Liver (tissue), 9 donors: ENCODE data around the gene PAX8. TPM values are rescaled to one million over a fixed set of nuclear protein-coding genes. Genes with fewer than 3 reads are reported as not detected.
A peak's percentile ranks its signal among the peaks of the same experiment; 100 is the strongest.

Experiments
- DNase-seq: peaks from one replicate; pipeline ENCODE4 v3.0.0-alpha.2; 2017; ENCODE audit warnings: low spot score
- H3K27ac ChIP-seq, 2 donors: one replicate each; pipeline ENCODE4 v1.7.0; 2013; ENCODE audit warnings: inconsistent platforms in 2 of 2, low read length in 2 of 2, control low read depth in 1 of 2, low read depth in 1 of 2, mild to moderate bottlenecking in 1 of 2
- H3K27me3 ChIP-seq, 4 donors: one replicate each; pipeline versions ENCODE4 v1.6.1 to v1.7.0; 2013; ENCODE audit warnings: low read length in 3 of 4, inconsistent platforms in 1 of 4, mild to moderate bottlenecking in 1 of 4, moderate library complexity in 1 of 4; ENCODE audit not compliant: control insufficient read depth in 4 of 4, insufficient read depth in 4 of 4
- H3K36me3 ChIP-seq, 4 donors: one replicate each; pipeline versions ENCODE4 v1.6.1 to v1.7.0; 2013; ENCODE audit warnings: low read length in 3 of 4, mild to moderate bottlenecking in 3 of 4, low read depth in 1 of 4, moderate library complexity in 1 of 4; ENCODE audit not compliant: control insufficient read depth in 4 of 4, insufficient read depth in 3 of 4
- H3K4me1 ChIP-seq, 4 donors: one replicate each; pipeline versions ENCODE4 v1.6.1 to v1.7.0; 2013; ENCODE audit warnings: low read length in 3 of 4, mild to moderate bottlenecking in 3 of 4, moderate library complexity in 1 of 4; ENCODE audit not compliant: control insufficient read depth in 4 of 4, insufficient read depth in 4 of 4
- H3K4me3 ChIP-seq, 3 donors: one replicate each; pipeline versions ENCODE4 v1.6.1 to v1.7.0; 2013; ENCODE audit warnings: low read length in 3 of 3, control low read depth in 1 of 3, low read depth in 1 of 3, mild to moderate bottlenecking in 1 of 3
- H3K9ac ChIP-seq, 2 donors: one replicate each; pipeline ENCODE4 v1.7.0; 2013; ENCODE audit warnings: low read length in 2 of 2, mild to moderate bottlenecking in 2 of 2, moderate library complexity in 2 of 2, control low read depth in 1 of 2, low read depth in 1 of 2
- H3K9me3 ChIP-seq, 4 donors: one replicate each; pipeline versions ENCODE4 v1.6.1 to v1.7.0; 2013; ENCODE audit warnings: low read length in 3 of 4; ENCODE audit not compliant: control insufficient read depth in 4 of 4
- EGR1 ChIP-seq, 2 donors: IDR thresholded peaks; 2 replicates each; pipeline ENCODE4 v1.6.1; 2016 to 2018; ENCODE audit warnings: antibody characterized with exemption in 2 of 2, low read depth in 2 of 2
- FOXA1 ChIP-seq: IDR thresholded peaks from 2 replicates; pipeline ENCODE4 v1.6.1; 2016; ENCODE audit warnings: antibody characterized with exemption
- FOXA2 ChIP-seq: IDR thresholded peaks from 2 replicates; pipeline ENCODE4 v1.6.1; 2016; ENCODE audit warnings: antibody characterized with exemption
- GABPA ChIP-seq, 2 donors: IDR thresholded peaks in 1 of 2; conservative IDR thresholded peaks in 1 of 2; 2 replicates each; pipeline ENCODE4 v1.6.1; 2016; ENCODE audit warnings: antibody characterized with exemption in 2 of 2, mild to moderate bottlenecking in 1 of 2, moderate library complexity in 1 of 2
- HNF4A ChIP-seq, 2 donors: conservative IDR thresholded peaks; 2 replicates each; pipeline ENCODE4 v1.6.1; 2016; ENCODE audit warnings: antibody characterized with exemption in 2 of 2, mild to moderate bottlenecking in 2 of 2
- NR2F2 ChIP-seq: IDR thresholded peaks from 2 replicates; pipeline ENCODE4 v1.6.1; 2016; ENCODE audit warnings: antibody characterized with exemption
- RAD21 ChIP-seq, 2 donors: IDR thresholded peaks; 2 replicates each; pipeline ENCODE4 v1.6.1; 2016; ENCODE audit warnings: antibody characterized with exemption in 2 of 2, mild to moderate bottlenecking in 2 of 2
- RXRA ChIP-seq, 2 donors: IDR thresholded peaks; 2 replicates each; pipeline ENCODE4 v1.6.1; 2017 to 2018; ENCODE audit warnings: antibody characterized with exemption in 2 of 2, mild to moderate bottlenecking in 1 of 2
- TAF1 ChIP-seq: conservative IDR thresholded peaks from 2 replicates; pipeline ENCODE4 v1.6.1; 2016; ENCODE audit warnings: antibody characterized with exemption, mild to moderate bottlenecking
- YY1 ChIP-seq: IDR thresholded peaks from 2 replicates; pipeline ENCODE4 v1.6.1; 2016; ENCODE audit warnings: antibody characterized with exemption, mild to moderate bottlenecking
- WGBS: extraction: QIAGEN DNeasy Blood & Tissue Kit; methylation state at CpG from one replicate; pipeline ENCODE4 v1.1.7; 2013; 5-methylcytosine and 5-hydroxymethylcytosine counted together
- polyA plus RNA-seq, 2 donors: library from polyadenylated mRNA; stranded (reverse) in 1 of 2; unstranded in 1 of 2; fragments of 200-250 nt in 1 of 2; fragments of >200 nt in 1 of 2; fragmentation: Nextera tagmentation in 1 of 2; extraction: Ambion mirVana in 1 of 2; gene quantifications; one replicate each; pipeline versions ENCODE4 v1.2.1 to v1.2.3, GENCODE V29; 2013 to 2015
- total RNA-seq, 2 donors: library from RNA; depleted of rRNA; stranded (reverse); fragments of >200 nt; gene quantifications; one replicate each; pipeline ENCODE4 v1.2.3, GENCODE V29; 2014
- TF ChIP-seq, protein P1 (sequence below): IDR thresholded peaks from 2 replicates; pipeline ENCODE4 v1.6.1; 2016; ENCODE audit warnings: antibody characterized with exemption
- TF ChIP-seq, protein P2 (sequence below): IDR thresholded peaks from 2 replicates; pipeline ENCODE4 v1.6.1; 2016; ENCODE audit warnings: antibody characterized with exemption
- TF ChIP-seq, protein P3 (sequence below): IDR thresholded peaks from 2 replicates; pipeline ENCODE4 v1.6.1; 2016; ENCODE audit warnings: antibody characterized with exemption
- TF ChIP-seq, protein P4 (sequence below): IDR thresholded peaks from 2 replicates; pipeline ENCODE4 v1.6.1; 2016; ENCODE audit warnings: antibody characterized with exemption, mild to moderate bottlenecking
- TF ChIP-seq, protein P5 (sequence below): fragments of 150-350 bp; IDR thresholded peaks from 2 replicates; pipeline ENCODE4 v1.5.1; 2017; ENCODE audit warnings: improper control_type of control experiment, low read depth, low read length; ENCODE audit not compliant: missing input control
- donor health status: healthy.
- donor health status: healthy.
- donor health status: healthy.
- donor health status: healthy.
- donor health status: healthy.

The PAX8 gene
- total and polyA plus RNA-seq, 4 donors = 0.09 to 0.85 (median 0.33) TPM

DNA sequence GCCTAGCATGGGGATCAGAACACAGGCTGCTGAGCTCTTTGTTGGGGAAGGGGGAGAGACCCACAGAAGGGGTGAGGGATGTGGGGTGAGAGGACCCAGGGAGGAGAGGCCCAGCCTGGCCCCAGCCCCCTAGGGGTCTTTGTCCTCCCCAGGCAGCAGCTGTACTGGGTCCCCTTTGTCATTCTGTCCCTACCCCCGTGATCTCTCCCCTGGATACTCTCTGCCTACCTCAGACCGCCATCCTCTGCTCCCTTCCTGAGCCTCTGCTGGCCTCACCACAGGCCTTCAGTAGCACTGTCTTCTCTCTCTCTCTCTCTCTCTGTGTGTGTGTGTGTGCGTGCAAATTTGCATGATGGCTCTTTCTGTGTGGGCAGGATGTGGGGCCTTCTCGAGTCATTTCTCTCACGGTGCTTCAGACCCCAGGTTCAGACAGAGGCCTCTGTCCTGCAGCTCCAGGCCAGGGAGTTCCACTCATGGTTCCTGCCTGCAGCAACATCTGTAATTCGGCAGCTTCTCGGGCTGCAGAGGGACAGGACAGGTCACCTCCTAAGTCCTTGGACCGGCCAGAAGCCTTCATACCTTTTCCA is 103.6 kb downstream of the PAX8 start:
- no peak for DNase-seq
- no peaks in the 10 kb centered on the region for H3K36me3 ChIP-seq
- H3K27me3 ChIP-seq = no peaks in the 10 kb centered on the region
- no peak overlapping the region for H3K4me3 ChIP-seq
- WGBS = 80% methylated on average over 8 of the region's 8 CpGs
- peak overlapping the region in 1 of 2 donors; percentile 65 for H3K27ac ChIP-seq
- no peaks in the 10 kb centered on the region for H3K9me3 ChIP-seq
- peaks cover 0 to 10% (median 4%) of the 10 kb centered on the region in 4 donors for H3K4me1 ChIP-seq
- no peak overlapping the region for H3K9ac ChIP-seq
- TF ChIP-seq TAF1 (peak; percentile 17), HNF4A (conservative IDR thresholded peaks at IDR 0.05) (no peak)

DNA sequence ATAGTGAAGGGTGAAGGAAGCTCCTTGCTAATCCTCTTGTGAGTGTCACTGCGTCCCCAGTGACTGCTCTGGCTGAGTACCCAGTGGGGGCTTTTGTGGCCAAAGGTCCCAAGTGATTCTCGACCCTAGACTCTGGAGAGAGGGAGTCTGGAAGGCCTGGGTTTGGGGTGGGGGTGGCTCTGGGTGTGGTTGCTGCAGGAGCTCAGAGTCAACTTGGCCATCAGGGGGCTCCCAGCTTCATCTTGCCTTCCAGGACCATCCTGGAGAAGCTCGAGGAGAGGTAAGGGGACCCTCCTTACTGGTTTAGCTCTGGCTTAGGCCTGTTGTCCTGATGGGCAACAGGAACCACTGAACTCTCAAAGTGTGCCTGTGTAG is 104.4 kb downstream of the PAX8 start:
- H3K36me3 ChIP-seq = no peaks in the 10 kb centered on the region
- H3K9me3 ChIP-seq = no peaks in the 10 kb centered on the region
- H3K4me1 ChIP-seq = peaks cover 0 to 7% (median 2%) of the 10 kb centered on the region in 4 donors
- H3K27ac ChIP-seq = peak overlapping the region; percentile 48 to 65
- H3K9ac ChIP-seq = no peak overlapping the region
- 79% methylated on average over 3 of the region's 3 CpGs for WGBS
- no peaks in the 10 kb centered on the region for H3K27me3 ChIP-seq
- DNase-seq = no peak
- H3K4me3 ChIP-seq = peak overlapping the region in 2 of 3 donors; percentile 6 to 7
- TF ChIP-seq FOXA2 (no peak), YY1 (no peak), RXRA (IDR thresholded peaks at IDR 0.05) (no peak), RAD21 (IDR thresholded peaks at IDR 0.05) (no peak), NR2F2 (no peak)
- TF ChIP-seq, protein P1, sequence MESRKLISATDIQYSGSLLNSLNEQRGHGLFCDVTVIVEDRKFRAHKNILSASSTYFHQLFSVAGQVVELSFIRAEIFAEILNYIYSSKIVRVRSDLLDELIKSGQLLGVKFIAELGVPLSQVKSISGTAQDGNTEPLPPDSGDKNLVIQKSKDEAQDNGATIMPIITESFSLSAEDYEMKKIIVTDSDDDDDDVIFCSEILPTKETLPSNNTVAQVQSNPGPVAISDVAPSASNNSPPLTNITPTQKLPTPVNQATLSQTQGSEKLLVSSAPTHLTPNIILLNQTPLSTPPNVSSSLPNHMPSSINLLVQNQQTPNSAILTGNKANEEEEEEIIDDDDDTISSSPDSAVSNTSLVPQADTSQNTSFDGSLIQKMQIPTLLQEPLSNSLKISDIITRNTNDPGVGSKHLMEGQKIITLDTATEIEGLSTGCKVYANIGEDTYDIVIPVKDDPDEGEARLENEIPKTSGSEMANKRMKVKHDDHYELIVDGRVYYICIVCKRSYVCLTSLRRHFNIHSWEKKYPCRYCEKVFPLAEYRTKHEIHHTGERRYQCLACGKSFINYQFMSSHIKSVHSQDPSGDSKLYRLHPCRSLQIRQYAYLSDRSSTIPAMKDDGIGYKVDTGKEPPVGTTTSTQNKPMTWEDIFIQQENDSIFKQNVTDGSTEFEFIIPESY = no peak

DNA sequence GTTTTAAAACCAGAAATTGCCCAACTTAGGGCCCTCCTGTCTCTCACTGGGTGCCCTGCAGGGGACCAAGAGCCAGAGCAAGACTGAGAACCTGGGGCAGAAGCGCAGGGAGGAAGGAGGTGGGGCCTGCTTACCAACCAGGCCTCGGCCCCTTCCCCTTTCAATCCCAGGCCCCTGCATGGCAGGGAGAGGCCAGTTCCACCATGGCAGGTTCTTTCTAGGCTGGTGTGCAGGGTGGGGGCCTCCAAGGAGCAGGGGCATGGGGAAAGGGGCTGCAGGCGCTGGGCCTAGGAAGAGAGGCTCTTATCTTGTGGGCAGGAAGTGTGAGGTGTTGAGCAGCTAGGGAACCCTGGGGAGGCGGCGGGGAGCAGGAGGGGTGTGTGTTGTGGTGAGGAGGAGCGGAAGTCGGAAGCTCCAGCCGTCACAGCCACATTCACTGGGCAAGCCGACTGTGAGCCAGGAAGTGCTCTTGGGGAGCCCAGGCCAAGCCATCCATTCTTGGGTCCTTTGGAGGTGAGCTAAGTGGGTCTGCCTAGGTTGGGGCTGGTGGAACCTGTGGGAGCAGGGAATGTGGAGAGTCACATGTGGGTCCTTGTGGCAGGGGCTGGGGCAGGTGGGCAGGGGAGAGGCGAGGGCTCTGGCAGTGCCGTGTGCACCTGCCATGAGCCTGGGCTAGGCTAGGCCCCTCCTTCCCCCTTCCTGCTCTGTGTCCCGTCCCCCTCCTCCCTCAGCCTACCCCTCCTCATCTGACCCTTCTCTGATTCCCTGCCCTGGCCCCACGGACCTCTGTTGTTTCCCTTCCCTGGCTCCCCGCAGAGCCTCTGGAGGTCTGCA is 105.0 kb downstream of the PAX8 start, which contains the start of gene PSD4:
PSD4 (plus strand) TSS at position 430 of the 834 bp plus-strand sequence. CDS start 8,486 bp downstream, outside the sequence.
- no peak within 1 kb of the TSS for H3K9ac ChIP-seq
- peaks cover 0 to 8% (median 4%) of the 10 kb centered on the region in 4 donors for H3K4me1 ChIP-seq
- H3K36me3 ChIP-seq = peaks cover 0 to 1% (median 0%) of the 10 kb centered on the region in 4 donors
- H3K9me3 ChIP-seq = no peaks in the 10 kb centered on the region
- peak; percentile 62 for DNase-seq
- WGBS = 79% methylated on average over 14 of the region's 14 CpGs
- H3K27ac ChIP-seq = peak within 1 kb of the TSS; percentile 48 to 65
- peak within 1 kb of the TSS in 2 of 3 donors; percentile 6 to 7 for H3K4me3 ChIP-seq
- H3K27me3 ChIP-seq = no peaks in the 10 kb centered on the region
- TF ChIP-seq, protein P2, sequence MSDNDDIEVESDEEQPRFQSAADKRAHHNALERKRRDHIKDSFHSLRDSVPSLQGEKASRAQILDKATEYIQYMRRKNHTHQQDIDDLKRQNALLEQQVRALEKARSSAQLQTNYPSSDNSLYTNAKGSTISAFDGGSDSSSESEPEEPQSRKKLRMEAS = no peak
- TF ChIP-seq RAD21 (IDR thresholded peaks at IDR 0.05) = no peak
- no peak for TF ChIP-seq FOXA1
- no peak for TF ChIP-seq GABPA (IDR thresholded peaks at IDR 0.05 in 1 of 2, conservative IDR thresholded peaks at IDR 0.05 in 1 of 2)
- TF ChIP-seq NR2F2 = no peak
- TF ChIP-seq HNF4A (conservative IDR thresholded peaks at IDR 0.05) = no peak
- TF ChIP-seq, protein P3, sequence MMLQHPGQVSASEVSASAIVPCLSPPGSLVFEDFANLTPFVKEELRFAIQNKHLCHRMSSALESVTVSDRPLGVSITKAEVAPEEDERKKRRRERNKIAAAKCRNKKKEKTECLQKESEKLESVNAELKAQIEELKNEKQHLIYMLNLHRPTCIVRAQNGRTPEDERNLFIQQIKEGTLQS = no peak
- TF ChIP-seq, protein P4, sequence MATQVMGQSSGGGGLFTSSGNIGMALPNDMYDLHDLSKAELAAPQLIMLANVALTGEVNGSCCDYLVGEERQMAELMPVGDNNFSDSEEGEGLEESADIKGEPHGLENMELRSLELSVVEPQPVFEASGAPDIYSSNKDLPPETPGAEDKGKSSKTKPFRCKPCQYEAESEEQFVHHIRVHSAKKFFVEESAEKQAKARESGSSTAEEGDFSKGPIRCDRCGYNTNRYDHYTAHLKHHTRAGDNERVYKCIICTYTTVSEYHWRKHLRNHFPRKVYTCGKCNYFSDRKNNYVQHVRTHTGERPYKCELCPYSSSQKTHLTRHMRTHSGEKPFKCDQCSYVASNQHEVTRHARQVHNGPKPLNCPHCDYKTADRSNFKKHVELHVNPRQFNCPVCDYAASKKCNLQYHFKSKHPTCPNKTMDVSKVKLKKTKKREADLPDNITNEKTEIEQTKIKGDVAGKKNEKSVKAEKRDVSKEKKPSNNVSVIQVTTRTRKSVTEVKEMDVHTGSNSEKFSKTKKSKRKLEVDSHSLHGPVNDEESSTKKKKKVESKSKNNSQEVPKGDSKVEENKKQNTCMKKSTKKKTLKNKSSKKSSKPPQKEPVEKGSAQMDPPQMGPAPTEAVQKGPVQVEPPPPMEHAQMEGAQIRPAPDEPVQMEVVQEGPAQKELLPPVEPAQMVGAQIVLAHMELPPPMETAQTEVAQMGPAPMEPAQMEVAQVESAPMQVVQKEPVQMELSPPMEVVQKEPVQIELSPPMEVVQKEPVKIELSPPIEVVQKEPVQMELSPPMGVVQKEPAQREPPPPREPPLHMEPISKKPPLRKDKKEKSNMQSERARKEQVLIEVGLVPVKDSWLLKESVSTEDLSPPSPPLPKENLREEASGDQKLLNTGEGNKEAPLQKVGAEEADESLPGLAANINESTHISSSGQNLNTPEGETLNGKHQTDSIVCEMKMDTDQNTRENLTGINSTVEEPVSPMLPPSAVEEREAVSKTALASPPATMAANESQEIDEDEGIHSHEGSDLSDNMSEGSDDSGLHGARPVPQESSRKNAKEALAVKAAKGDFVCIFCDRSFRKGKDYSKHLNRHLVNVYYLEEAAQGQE = no peak
- TF ChIP-seq RXRA (IDR thresholded peaks at IDR 0.05) = no peak
- no peak for TF ChIP-seq YY1
- TF ChIP-seq, protein P1 = no peak
- no peak for TF ChIP-seq FOXA2
- TF ChIP-seq, protein P5, sequence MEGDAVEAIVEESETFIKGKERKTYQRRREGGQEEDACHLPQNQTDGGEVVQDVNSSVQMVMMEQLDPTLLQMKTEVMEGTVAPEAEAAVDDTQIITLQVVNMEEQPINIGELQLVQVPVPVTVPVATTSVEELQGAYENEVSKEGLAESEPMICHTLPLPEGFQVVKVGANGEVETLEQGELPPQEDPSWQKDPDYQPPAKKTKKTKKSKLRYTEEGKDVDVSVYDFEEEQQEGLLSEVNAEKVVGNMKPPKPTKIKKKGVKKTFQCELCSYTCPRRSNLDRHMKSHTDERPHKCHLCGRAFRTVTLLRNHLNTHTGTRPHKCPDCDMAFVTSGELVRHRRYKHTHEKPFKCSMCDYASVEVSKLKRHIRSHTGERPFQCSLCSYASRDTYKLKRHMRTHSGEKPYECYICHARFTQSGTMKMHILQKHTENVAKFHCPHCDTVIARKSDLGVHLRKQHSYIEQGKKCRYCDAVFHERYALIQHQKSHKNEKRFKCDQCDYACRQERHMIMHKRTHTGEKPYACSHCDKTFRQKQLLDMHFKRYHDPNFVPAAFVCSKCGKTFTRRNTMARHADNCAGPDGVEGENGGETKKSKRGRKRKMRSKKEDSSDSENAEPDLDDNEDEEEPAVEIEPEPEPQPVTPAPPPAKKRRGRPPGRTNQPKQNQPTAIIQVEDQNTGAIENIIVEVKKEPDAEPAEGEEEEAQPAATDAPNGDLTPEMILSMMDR = no peak
- no peak for TF ChIP-seq EGR1 (IDR thresholded peaks at IDR 0.05; ENCODE audit: low read depth in 2 of 2)
- TF ChIP-seq TAF1 = no peak
